ENCODE measurements around the gene TSPAN17. TPM values are rescaled to one million over a fixed set of nuclear protein-coding genes. Genes with fewer than 3 reads are reported as not detected.
"Not testable (repeated sequence)": the region's sequence is repeated elsewhere in the genome, so short reads cannot be mapped to it uniquely, and the experiment has no call there.

Gene TSPAN17, protein sequence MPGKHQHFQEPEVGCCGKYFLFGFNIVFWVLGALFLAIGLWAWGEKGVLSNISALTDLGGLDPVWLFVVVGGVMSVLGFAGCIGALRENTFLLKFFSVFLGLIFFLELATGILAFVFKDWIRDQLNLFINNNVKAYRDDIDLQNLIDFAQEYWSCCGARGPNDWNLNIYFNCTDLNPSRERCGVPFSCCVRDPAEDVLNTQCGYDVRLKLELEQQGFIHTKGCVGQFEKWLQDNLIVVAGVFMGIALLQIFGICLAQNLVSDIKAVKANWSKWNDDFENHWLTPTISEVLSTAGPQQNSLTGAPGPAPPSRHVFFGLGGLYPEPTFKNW
- total RNA-seq = 10 to 100 TPM; 10.9 to 20.8 (median 13.6) TPM
- long read RNA-seq, partial matches to known transcripts = 1 of 2 reads
- long read RNA-seq, other reads (novel, unspliced or antisense) = 1 of 2 reads

GRCh38 chr5:176647030-176647842 is at the start of gene TSPAN17:
Gene TSPAN17 (plus strand): TSS chr5:176647484. CDS start chr5:176647616, 132 bp downstream.
- WGBS (ENCODE audit: insufficient coverage, low coverage, low lambda C conversion rate, missing lambda C conversion rate) = 0% methylated on average over 11 of the region's 63 CpGs
- H3K27ac ChIP-seq = peak within 1 kb of the TSS in 2 of 3 donors; percentile 33 to 57
- H3K36me3 ChIP-seq = no peaks in the 10 kb centered on the region
- TF ChIP-seq POLR2A (IDR thresholded peaks at IDR 0.05) (peak; percentile 69), CTCF (IDR thresholded peaks at IDR 0.05) (peak in 3 of 4 donors; percentile 16 to 35 (median 31))
- peaks cover 0 to 10% (median 3%) of the 10 kb centered on the region in 4 donors for H3K4me1 ChIP-seq
- H3K27me3 ChIP-seq = no peaks in the 10 kb centered on the region
- intact Hi-C loops (cut with DNase I) = no loop called here
- H3K9me3 ChIP-seq = no peaks in the 10 kb centered on the region
- ATAC-seq (peak; percentile 96 to 98 (median 98)), DNase-seq (peak; percentile 100)
- peak within 1 kb of the TSS; percentile 72 to 89 (median 74) for H3K4me3 ChIP-seq

DNA sequence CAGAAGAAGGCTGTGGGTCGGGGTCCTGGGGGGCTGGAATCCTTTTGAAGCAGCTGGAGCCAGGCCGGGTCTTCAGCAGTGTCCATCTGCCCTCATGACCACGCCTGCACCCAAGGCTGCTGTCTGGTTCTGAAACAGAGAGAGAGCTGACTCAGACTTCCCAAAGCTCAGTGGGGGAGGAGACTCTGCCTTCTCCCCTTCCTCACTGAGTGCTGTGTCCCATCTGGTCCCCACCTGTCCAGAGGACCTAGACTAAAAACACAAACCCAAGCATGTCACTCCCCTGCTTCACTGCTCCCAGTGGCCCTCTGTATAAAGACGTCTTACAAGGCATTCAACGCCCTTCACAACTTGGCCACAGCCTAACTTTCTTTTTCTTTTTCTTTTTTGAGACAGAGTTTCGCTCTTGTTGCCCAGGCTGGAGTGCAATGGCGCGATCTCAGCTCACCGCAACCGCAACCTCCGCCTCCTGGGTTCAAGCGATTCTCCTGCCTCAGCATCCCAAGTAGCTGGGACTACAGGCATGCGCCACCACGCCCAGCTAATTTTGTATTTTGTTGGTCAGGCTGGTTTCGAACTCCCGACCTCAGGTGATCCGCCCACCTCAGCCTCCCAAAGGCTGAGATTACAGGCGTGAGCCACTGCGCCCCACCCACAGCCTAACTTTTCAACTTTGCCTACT is 47.4 kb upstream of the TSPAN17 start:
- H3K4me3 ChIP-seq; H3K36me3 ChIP-seq; H3K4me1 ChIP-seq; H3K27me3 ChIP-seq; H3K9me3 ChIP-seq; DNase-seq; intact Hi-C loops (cut with DNase I); H3K27ac ChIP-seq; ATAC-seq: not testable (repeated sequence)
- WGBS (ENCODE audit: insufficient coverage, low coverage, low lambda C conversion rate, missing lambda C conversion rate) = 90% methylated on average over 11 of the region's 19 CpGs

GRCh38 chr5:176601901-176602482 is 45.3 kb upstream of the TSPAN17 start:
- WGBS (ENCODE audit: insufficient coverage, low coverage, low lambda C conversion rate, missing lambda C conversion rate) = 69% methylated on average over 12 of the region's 12 CpGs
- no peaks in the 10 kb centered on the region for H3K36me3 ChIP-seq
- H3K4me1 ChIP-seq = no peaks in the 10 kb centered on the region
- intact Hi-C loops (cut with DNase I) = no loop called here
- TF ChIP-seq CTCF (IDR thresholded peaks at IDR 0.05) (no peak), POLR2A (IDR thresholded peaks at IDR 0.05) (no peak)
- DNase-seq (no peak), ATAC-seq (no peak)
- no peaks in the 10 kb centered on the region for H3K9me3 ChIP-seq
- H3K27me3 ChIP-seq = no peaks in the 10 kb centered on the region
- no peak overlapping the region for H3K27ac ChIP-seq
- no peak overlapping the region for H3K4me3 ChIP-seq

GRCh38 chr5:176603091-176603490 is 44.2 kb upstream of the TSPAN17 start:
- ATAC-seq (no peak), DNase-seq (no peak)
- no peak overlapping the region for H3K27ac ChIP-seq
- H3K27me3 ChIP-seq = no peaks in the 10 kb centered on the region
- no peak overlapping the region for H3K4me3 ChIP-seq
- TF ChIP-seq CTCF (IDR thresholded peaks at IDR 0.05) (no peak), POLR2A (IDR thresholded peaks at IDR 0.05) (no peak)
- no peaks in the 10 kb centered on the region for H3K36me3 ChIP-seq
- no peaks in the 10 kb centered on the region for H3K9me3 ChIP-seq
- 19% methylated on average over 2 of the region's 2 CpGs for WGBS (ENCODE audit: insufficient coverage, low coverage, low lambda C conversion rate, missing lambda C conversion rate)
- H3K4me1 ChIP-seq = no peaks in the 10 kb centered on the region
- intact Hi-C loops (cut with DNase I) = no loop called here

All from right lobe of liver (tissue), 6 donors.